HG03196 (cell line): ENCODE data around the gene KHK.
A peak's percentile ranks its signal among the peaks of the same experiment; 100 is the strongest.

ENCODE experiments used
- ATAC-seq: cut with Tn5 transposase; IDR thresholded peaks from one replicate; pipeline ENCODE4 v1.9.1; 2021; ENCODE audit not compliant: unreplicated experiment

KHK gene

DNA sequence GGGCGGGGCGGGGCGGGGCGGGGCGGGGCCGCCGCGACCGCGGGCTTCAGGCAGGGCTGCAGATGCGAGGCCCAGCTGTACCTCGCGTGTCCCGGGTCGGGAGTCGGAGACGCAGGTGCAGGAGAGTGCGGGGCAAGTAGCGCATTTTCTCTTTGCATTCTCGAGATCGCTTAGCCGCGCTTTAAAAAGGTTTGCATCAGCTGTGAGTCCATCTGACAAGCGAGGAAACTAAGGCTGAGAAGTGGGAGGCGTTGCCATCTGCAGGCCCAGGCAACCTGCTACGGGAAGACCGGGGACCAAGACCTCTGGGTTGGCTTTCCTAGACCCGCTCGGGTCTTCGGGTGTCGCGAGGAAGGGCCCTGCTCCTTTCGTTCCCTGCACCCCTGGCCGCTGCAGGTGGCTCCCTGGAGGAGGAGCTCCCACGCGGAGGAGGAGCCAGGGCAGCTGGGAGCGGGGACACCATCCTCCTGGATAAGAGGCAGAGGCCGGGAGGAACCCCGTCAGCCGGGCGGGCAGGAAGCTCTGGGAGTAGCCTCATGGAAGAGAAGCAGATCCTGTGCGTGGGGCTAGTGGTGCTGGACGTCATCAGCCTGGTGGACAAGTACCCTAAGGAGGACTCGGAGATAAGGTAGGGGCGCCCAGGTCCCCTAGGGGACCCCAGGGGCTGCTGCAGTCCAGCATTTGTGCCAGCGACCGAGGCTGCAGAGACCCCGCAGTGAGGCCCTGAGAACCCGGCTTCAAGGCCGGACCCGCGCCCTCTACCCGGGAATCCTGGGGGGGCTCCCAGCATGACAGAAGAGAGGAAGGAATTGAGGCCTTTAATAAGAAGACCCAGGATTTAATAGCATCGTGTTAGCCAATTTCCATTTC lies at the start of gene KHK:
Gene KHK, plus strand, starts transcription at position 49 of the 870 bp plus-strand sequence. Its CDS starts 488 bp downstream, at position 537.
- ATAC-seq, result no peak

DNA sequence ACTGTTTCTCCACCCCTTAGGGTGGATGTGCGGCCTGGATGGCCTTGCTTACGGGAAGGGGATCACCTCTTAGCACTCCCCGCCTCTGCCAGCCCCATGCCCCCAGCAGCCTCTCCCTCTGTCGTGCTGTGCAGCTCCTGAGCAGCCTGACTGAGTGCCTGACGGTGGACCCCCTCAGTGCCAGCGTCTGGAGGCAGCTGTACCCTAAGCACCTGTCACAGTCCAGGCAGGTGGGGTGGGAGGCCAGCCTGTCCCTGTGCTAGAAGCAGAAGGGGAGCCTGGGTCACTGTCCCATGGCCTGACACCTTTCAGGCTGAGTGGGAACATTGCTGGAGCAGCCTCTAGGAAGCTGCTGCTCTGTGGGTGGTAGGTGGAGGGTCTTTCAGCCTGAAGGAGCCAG lies 48.6 kb upstream of the KHK start:
- no peak for ATAC-seq

- no peak for ATAC-seq
These were observed 47.8 kb upstream of the KHK start for GRCh38 chr2:27038631-27039339.

GRCh38 chr2:27039426-27039825 lies 47.1 kb upstream of the KHK start:
- ATAC-seq, result no peak

- no peak for ATAC-seq
These were observed 46.7 kb upstream of the KHK start for GRCh38 chr2:27039871-27040270.

- ATAC-seq, result no peak
These were observed 46.3 kb upstream of the KHK start for GRCh38 chr2:27040282-27040681.

DNA sequence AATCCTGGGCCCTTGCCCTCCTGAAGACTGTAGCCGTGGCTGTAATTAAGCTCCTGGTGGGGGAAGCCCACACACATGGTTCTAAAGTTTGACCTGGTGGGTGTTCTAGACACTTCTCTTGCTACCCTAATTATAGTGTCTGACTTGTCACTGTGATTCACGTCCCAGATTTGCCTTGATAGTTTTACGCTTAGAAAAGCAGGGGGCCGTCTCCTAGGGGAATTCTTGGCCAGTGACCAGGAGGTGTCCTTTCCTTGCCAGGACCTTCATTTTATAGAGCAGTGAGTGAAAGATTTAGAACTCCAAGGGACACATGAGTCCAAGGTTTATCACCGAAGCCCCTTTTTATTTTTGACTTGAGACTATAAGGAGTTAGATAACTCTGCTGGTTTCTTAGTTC lies 44.8 kb upstream of the KHK start:
- ATAC-seq, result no peak

DNA sequence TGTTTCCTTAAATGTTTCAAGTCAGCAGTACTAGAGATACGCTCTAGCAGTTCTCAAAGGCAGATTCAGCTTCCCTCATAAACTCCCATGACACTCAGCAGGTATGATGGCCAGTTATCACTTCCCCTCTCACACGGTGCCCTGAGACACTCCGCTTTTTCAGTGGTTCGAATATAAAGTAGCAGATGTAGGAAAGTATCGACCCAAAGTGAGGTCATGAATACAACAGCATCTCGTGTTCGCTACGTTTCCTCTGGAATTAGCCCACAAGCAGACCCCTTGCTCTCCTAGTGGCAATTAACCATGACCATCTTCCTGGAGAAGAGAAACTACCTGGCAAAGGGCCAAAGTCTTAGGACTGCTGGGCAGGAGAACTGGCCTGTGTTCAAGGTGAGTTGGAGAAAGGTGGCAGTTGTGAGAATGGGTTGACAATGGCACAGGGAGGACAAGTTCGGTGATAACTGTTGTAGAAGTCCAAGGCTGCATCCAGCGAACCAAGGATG lies 44.4 kb upstream of the KHK start:
- ATAC-seq, result no peak

DNA sequence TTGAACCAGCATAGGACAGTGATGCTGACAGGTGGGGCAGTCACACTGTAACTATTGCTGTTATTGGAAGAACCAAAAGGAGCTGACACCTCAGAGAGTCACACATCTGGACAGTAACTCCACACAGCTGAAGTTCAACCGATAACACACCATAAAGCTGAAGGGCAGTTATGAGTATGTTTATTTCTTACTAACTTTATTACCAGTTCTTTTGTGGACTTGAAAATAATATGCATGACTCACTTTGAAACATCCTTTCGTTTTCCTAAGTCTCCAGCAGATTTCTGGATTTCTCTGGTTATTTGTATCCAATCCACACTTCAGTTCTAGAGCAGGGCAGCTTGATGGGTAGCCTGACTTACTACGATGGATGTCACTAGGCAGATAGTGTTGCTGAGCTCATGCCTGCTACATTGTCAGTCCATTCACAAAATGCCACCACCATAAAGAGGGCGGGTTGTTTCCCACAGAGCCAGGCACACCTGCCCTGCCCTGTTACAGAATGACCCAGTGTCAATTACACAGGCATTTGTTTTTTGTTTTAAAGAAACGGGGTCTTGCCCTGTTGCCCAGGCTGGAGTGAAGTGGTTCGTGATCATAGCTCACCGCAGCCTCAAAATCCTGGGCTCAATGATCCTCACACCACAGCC lies 43.5 kb upstream of the KHK start:
- no peak for ATAC-seq

- peak; percentile 16 for ATAC-seq
These were observed 36.9 kb upstream of the KHK start for GRCh38 chr2:27049422-27050280.

DNA sequence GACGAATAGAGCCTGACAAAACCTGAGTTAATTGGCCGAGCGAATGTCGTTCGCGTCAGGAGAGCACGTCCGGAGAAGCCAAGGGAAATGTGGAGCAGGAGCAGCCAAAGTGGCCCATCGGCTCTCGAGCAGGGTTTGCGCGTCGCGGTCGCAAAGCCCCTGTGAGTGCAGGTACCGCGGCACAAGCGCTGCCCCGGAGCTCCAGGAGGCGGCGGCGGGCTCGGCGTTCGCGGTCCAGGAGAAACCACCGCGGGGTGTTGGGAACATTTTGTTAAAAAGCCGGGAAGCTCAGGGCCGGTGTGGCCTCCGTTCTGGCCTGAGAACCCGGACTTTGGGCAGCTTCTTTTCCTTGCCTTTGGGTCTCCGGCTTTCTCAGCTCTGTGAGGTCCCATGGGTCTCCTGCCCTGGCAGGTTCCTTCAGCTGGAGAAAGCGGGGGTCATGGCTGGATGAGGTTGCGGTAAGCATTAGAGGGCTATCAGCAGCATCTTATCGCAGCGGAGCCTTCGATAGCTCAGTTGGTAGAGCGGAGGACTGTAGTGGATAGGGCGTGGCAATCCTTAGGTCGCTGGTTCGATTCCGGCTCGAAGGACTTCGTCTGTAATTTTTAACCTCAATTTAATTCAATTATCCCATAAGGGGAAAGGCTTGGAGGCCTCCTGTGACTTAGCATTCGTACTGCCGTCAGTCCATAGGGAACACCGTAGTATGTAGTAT lies 36.1 kb upstream of the KHK start:
- peak; percentile 61 for ATAC-seq

GRCh38 chr2:27050996-27051901 lies 35.3 kb upstream of the KHK start, which contains the start of gene AGBL5:
Gene AGBL5 (plus strand): TSS chr2:27051668. CDS start chr2:27052959, 1,291 bp downstream.
- ATAC-seq, result peak; percentile 63

DNA sequence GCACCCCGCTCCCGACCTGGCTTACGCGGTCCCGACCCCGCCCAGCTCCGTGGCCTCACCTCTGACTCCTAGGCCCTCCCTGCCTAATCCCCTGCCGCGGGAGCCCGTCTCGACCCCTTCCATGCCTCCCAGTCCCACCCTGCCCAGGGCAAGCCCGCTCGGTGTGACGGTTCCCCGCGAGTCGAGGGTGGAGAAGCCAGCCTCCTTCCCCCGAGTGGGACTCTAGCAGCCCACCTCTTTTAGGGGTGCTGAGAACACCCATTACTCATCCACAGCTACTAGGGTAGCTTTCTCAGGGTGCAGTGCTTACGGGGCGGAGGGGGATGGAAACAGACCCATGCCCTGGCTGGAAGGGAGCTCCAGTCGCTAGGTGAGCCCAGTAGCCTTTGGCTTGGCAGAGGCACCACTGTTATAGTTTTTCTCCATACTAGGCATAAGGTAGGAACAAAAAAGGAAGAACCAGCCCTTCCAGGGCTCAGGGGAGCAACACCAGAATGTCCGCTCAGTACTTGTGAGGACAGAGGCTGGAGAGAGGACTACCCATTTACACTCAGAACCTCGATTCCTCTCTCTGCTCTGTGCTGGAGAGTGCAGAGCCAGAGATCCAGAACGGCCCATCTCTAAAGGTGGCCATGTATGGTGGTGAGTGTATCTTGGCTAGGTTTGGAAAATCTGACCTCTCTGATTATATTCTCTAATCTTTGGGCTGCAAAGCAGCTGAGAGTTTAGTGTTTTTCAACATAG lies 34.5 kb upstream of the KHK start:
- peak; percentile 0 for ATAC-seq

DNA sequence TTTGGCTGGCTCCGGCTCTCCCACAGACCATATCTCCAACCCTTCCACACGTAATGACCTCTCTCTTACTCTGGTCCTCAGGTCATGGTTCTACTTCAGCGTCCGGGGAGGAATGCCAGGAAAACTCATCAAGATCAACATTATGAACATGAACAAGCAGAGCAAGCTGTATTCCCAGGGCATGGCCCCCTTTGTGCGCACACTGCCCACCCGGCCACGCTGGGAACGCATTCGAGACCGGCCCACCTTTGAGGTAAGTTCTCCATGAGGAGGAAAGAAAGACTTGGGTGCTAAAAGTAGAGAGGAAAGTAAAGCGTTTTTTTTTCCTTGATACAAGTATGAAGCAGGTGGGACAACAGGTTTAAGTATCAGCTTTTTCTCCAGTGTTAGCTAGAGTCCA lies 33.3 kb upstream of the KHK start:
- no peak for ATAC-seq

GRCh38 chr2:27053776-27054175 lies 32.8 kb upstream of the KHK start:
- no peak for ATAC-seq

- ATAC-seq, result no peak
These were observed 31.9 kb upstream of the KHK start for GRCh38 chr2:27054721-27055120.

GRCh38 chr2:27057184-27057583 lies 29.4 kb upstream of the KHK start:
- ATAC-seq, result no peak

GRCh38 chr2:27058210-27058609 lies 28.4 kb upstream of the KHK start:
- ATAC-seq, result no peak
